SIG-M5 treated with dmso at 0.1 percent for 504 hours (cell line): ENCODE data around the gene VRK2.
"Not testable (repeated sequence)": the region's sequence is repeated elsewhere in the genome, so short reads cannot be mapped to it uniquely, and the experiment has no call there.

Experiments
- DNase-seq: peaks from one replicate; lab custom pipeline; 2025; ENCODE audit not compliant: unreplicated experiment; lab: John Stamatoyannopoulos, UW

The VRK2 gene

GRCh38 chr2:58107803-58108710 lies 61.5 kb downstream of the VRK2 start:
- DNase-seq, result peak; percentile 98

GRCh38 chr2:58109481-58109880 lies 62.9 kb downstream of the VRK2 start:
- no peak for DNase-seq

- peak; percentile 2 for DNase-seq
Observed at GRCh38 chr2:58110765-58111164, 64.2 kb downstream of the VRK2 start.

- DNase-seq, result not testable (repeated sequence)
Observed at GRCh38 chr2:58113563-58113962, 67.0 kb downstream of the VRK2 start.

- DNase-seq, result no peak
Observed at GRCh38 chr2:58120626-58121229, 74.1 kb downstream of the VRK2 start.

GRCh38 chr2:58122040-58122439 lies 75.4 kb downstream of the VRK2 start:
- DNase-seq, result no peak

- no peak for DNase-seq
Observed at GRCh38 chr2:58122540-58122939, 75.9 kb downstream of the VRK2 start.

GRCh38 chr2:58127111-58127510 lies 80.5 kb downstream of the VRK2 start:
- DNase-seq, result peak; percentile 4

GRCh38 chr2:58130238-58130637 lies 83.6 kb downstream of the VRK2 start:
- DNase-seq, result no peak

- no peak for DNase-seq
Observed at GRCh38 chr2:58131191-58132011, 84.8 kb downstream of the VRK2 start.

GRCh38 chr2:58133395-58133794 lies 86.8 kb downstream of the VRK2 start:
- no peak for DNase-seq

GRCh38 chr2:58135861-58136260 lies 89.3 kb downstream of the VRK2 start:
- DNase-seq, result no peak

GRCh38 chr2:58137221-58137620 lies 90.6 kb downstream of the VRK2 start:
- no peak for DNase-seq

GRCh38 chr2:58137856-58138255 lies 91.2 kb downstream of the VRK2 start:
- DNase-seq, result no peak

- no peak for DNase-seq
Observed at GRCh38 chr2:58138396-58139030, 91.9 kb downstream of the VRK2 start.

- no peak for DNase-seq
Observed at GRCh38 chr2:58140508-58141072, 94.0 kb downstream of the VRK2 start.

- not testable (repeated sequence) for DNase-seq
Observed at GRCh38 chr2:58145769-58146168, 99.2 kb downstream of the VRK2 start.

GRCh38 chr2:58146707-58147106 lies 100.1 kb downstream of the VRK2 start:
- no peak for DNase-seq

GRCh38 chr2:58155160-58155778 lies 108.7 kb downstream of the VRK2 start:
- no peak for DNase-seq

GRCh38 chr2:58156780-58157179 lies 110.2 kb downstream of the VRK2 start:
- no peak for DNase-seq
